IMR-90 (cell line): ENCODE data around the gene LGMN. TPM values are rescaled to one million over a fixed set of nuclear protein-coding genes. Genes with fewer than 3 reads are reported as not detected.

Experiments used
- ATAC-seq: fragments of 200-7000 bp; cut with Tn5 transposase; 2 replicates; pipeline ENCODE4 v1.9.1; 2020; ENCODE audit warnings: low read depth, mild to moderate bottlenecking, moderate library complexity
- BruUV-seq: library from RNA; stranded (reverse); fragments of 400-500 nt; replicated peaks from 2 replicates; lab custom pipeline; 2021; lab: Mats Ljungman, UMichigan
- CTCF ChIA-PET: fragments of 300-600 bp; formaldehyde crosslinking; extraction: SDS; loops from one replicate; lab custom pipeline; 2021; ENCODE audit warnings: antibody characterized with exemption; lab: Yijun Ruan, JAX
- POLR2A ChIA-PET: fragments of 300-600 bp; sonication (Branson Sonifier 250); formaldehyde crosslinking; loops from one replicate; lab custom pipeline; 2022; ENCODE audit warnings: antibody characterized with exemption; ENCODE audit not compliant: unreplicated experiment; lab: Charles Lee
- DNase-seq: peaks from one replicate; pipeline ENCODE4 v3.0.0; 2013
- H2AFZ ChIP-seq: replicated peaks from 2 replicates; pipeline ENCODE3; 2013; ENCODE audit warnings: low read length, mild to moderate bottlenecking; ENCODE audit not compliant: poor library complexity
- H2AK5ac ChIP-seq: 2 replicates; pipeline ENCODE4 v1.6.1; 2013; ENCODE audit warnings: low read depth, low read length, inconsistent platforms
- H2AK9ac ChIP-seq: replicated peaks from 2 replicates; pipeline ENCODE3; 2013; ENCODE audit warnings: mild to moderate bottlenecking, low read depth, low read length, moderate library complexity; ENCODE audit not compliant: poor library complexity
- H2BK120ac ChIP-seq: 2 replicates; pipeline ENCODE4 v1.6.1; 2013; ENCODE audit warnings: low read depth, low read length, inconsistent platforms
- H2BK15ac ChIP-seq: 3 replicates; pipeline ENCODE4 v1.6.1; 2013; ENCODE audit warnings: low read depth, low read length, inconsistent platforms
- H2BK20ac ChIP-seq: 2 replicates; pipeline ENCODE4 v1.6.1; 2013; ENCODE audit warnings: low read depth, mild to moderate bottlenecking, inconsistent platforms, low read length, moderate library complexity
- H2BK5ac ChIP-seq: 2 replicates; pipeline ENCODE4 v1.6.1; 2013; ENCODE audit warnings: mild to moderate bottlenecking, low read depth, low read length, inconsistent platforms; ENCODE audit not compliant: poor library complexity, severe bottlenecking
- H3K14ac ChIP-seq: replicated peaks from 2 replicates; pipeline ENCODE4 v1.6.1; 2013; ENCODE audit warnings: low read depth, low read length, inconsistent platforms
- H3K18ac ChIP-seq: 2 replicates; pipeline ENCODE4 v1.6.1; 2013; ENCODE audit warnings: low read depth, low read length, control low read depth
- H3K23ac ChIP-seq: 2 replicates; pipeline ENCODE4 v1.6.1; 2013; ENCODE audit warnings: low read depth, low read length, inconsistent platforms
- H3K27ac ChIP-seq: 2 replicates; pipeline ENCODE4 v1.5.1; 2013; ENCODE audit warnings: mild to moderate bottlenecking, control low read depth, low read length; ENCODE audit not compliant: insufficient read depth
- H3K27me3 ChIP-seq: 2 replicates; pipeline ENCODE4 v1.6.1; 2013; ENCODE audit warnings: low read length; ENCODE audit not compliant: control insufficient read depth, insufficient read depth
- H3K36me3 ChIP-seq: 2 replicates; pipeline ENCODE4 v1.6.1; 2013; ENCODE audit warnings: low read length, mixed read lengths; ENCODE audit not compliant: control insufficient read depth, insufficient read depth
- H3K4ac ChIP-seq: 2 replicates; pipeline ENCODE4 v1.6.1; 2013; ENCODE audit warnings: low read depth, low read length, inconsistent platforms
- H3K4me1 ChIP-seq: 2 replicates; pipeline ENCODE4 v1.6.1; 2013; ENCODE audit warnings: low read length, mixed read lengths; ENCODE audit not compliant: control insufficient read depth, insufficient read depth
- H3K4me2 ChIP-seq: 2 replicates; pipeline ENCODE4 v1.6.1; 2013; ENCODE audit warnings: low read depth, mild to moderate bottlenecking, control low read depth, low read length, moderate library complexity
- H3K4me3 ChIP-seq: 2 replicates; pipeline ENCODE4 v1.5.1; 2013; ENCODE audit warnings: low read depth, mild to moderate bottlenecking, control low read depth, low read length, moderate library complexity; ENCODE audit not compliant: insufficient read depth
- H3K56ac ChIP-seq: 2 replicates; pipeline ENCODE4 v1.6.1; 2013; ENCODE audit warnings: low read length, inconsistent platforms; ENCODE audit not compliant: insufficient read depth; ENCODE audit errors: extremely low read depth
- H3K79me1 ChIP-seq, 2 experiments: 2 replicates each; pipeline ENCODE4 v1.6.1; 2013; ENCODE audit warnings: low read length in 2 of 2, inconsistent platforms in 1 of 2, low read depth in 1 of 2
- H3K9ac ChIP-seq: 2 replicates; pipeline ENCODE4 v1.6.1; 2013; ENCODE audit warnings: low read depth, low read length, control low read depth
- H3K9me1 ChIP-seq: 2 replicates; pipeline ENCODE4 v1.6.1; 2013; ENCODE audit warnings: low read length, inconsistent platforms; ENCODE audit not compliant: insufficient read depth
- H3K9me3 ChIP-seq: 2 replicates; pipeline ENCODE4 v1.6.1; 2013; ENCODE audit warnings: low read length; ENCODE audit not compliant: control insufficient read depth, insufficient read depth
- H4K20me1 ChIP-seq: 2 replicates; pipeline ENCODE4 v1.6.1; 2013; ENCODE audit warnings: low read length, inconsistent platforms; ENCODE audit not compliant: insufficient read depth
- H4K5ac ChIP-seq: 2 replicates; pipeline ENCODE4 v1.6.1; 2013; ENCODE audit warnings: mild to moderate bottlenecking, low read depth, low read length, control low read depth
- H4K8ac ChIP-seq, 2 experiments: 2 replicates each; pipeline ENCODE4 v1.6.1; 2013; ENCODE audit warnings: low read depth in 2 of 2, low read length in 2 of 2, control low read depth in 1 of 2, inconsistent platforms in 1 of 2
- H4K91ac ChIP-seq: 2 replicates; pipeline ENCODE4 v1.6.1; 2013; ENCODE audit warnings: low read depth, low read length, inconsistent platforms; ENCODE audit not compliant: insufficient read depth
- BHLHE40 ChIP-seq: fragments of 150-350 bp; IDR thresholded peaks from 2 replicates; pipeline ENCODE4 v1.6.1; 2016; ENCODE audit warnings: mild to moderate bottlenecking, low read depth, low read length
- CEBPB ChIP-seq: IDR thresholded peaks from 2 replicates; pipeline ENCODE4 v1.6.1; 2012; ENCODE audit warnings: low read depth, low read length, improper control_type of control experiment
- FOS ChIP-seq: fragments of 150-350 bp; IDR thresholded peaks from 2 replicates; pipeline ENCODE4 v1.6.1; 2016; ENCODE audit warnings: low read depth, low read length
- NFE2L2 ChIP-seq: fragments of 150-350 bp; IDR thresholded peaks from 2 replicates; pipeline ENCODE4 v1.6.1; 2016; ENCODE audit warnings: low read depth, mild to moderate bottlenecking, low read length
- RCOR1 ChIP-seq: IDR thresholded peaks from 2 replicates; pipeline ENCODE4 v1.6.1; 2012; ENCODE audit warnings: mild to moderate bottlenecking, low read length, improper control_type of control experiment; ENCODE audit not compliant: insufficient replicate concordance
- WGBS, 2 experiments: methylation state at CpG; one replicate each; pipeline versions ENCODE4 v1.1.5 to v1.1.7; 2013; ENCODE audit warnings: missing lambda C conversion rate in 2 of 2; ENCODE audit not compliant: insufficient read length in 1 of 2; ENCODE audit errors: extremely low coverage in 2 of 2; 5-methylcytosine and 5-hydroxymethylcytosine counted together
- dilution Hi-C: fragments of 300-500 bp; cut with HindIII; formaldehyde crosslinking; loops from one replicate; pipeline ENCODE4 v1.14.3; 2018; ENCODE audit warnings: low sequenced_read_pairs; ENCODE audit not compliant: unreplicated experiment
- in situ Hi-C: fragments of 300-500 bp; cut with MboI; formaldehyde crosslinking; loops from 3 replicates; pipeline ENCODE4 v1.14.3; 2019; ENCODE audit warnings: low sequenced_read_pairs, inconsistent platforms, mixed read lengths
- intact Hi-C: fragments of 100-400 bp; cut with micrococcal nuclease; formaldehyde crosslinking; loops from 2 replicates; pipeline ENCODE4 v1.10.0; 2022
- polyA plus RNA-seq, 3 experiments: library from polyadenylated mRNA; depleted of rRNA; stranded (reverse); fragments of >200 nt; gene quantifications; 2 replicates each; pipeline ENCODE4 v1.2.3, GENCODE V29; 2012; ENCODE audit warnings: low replicate concordance in 1 of 3
- total RNA-seq: library from RNA; depleted of rRNA; stranded (reverse); fragments of >200 nt; gene quantifications from 2 replicates; pipeline ENCODE4 v1.2.3, GENCODE V29; 2012
- TF ChIP-seq, protein P1 (sequence below): fragments of 150-350 bp; IDR thresholded peaks from 2 replicates; pipeline ENCODE4 v1.6.1; 2017; ENCODE audit warnings: mild to moderate bottlenecking, antibody characterized with exemption, low read length, low read depth
- TF ChIP-seq, protein P2 (sequence below): conservative IDR thresholded peaks from 2 replicates; pipeline ENCODE4 v1.5.1; 2012; ENCODE audit warnings: mild to moderate bottlenecking, low read depth, low read length, improper control_type of control experiment

The LGMN gene
- total and polyA plus RNA-seq, 2 of the 4 experiments (the other 2 are of a cell fraction): 19.2 to 39.3 TPM

DNA sequence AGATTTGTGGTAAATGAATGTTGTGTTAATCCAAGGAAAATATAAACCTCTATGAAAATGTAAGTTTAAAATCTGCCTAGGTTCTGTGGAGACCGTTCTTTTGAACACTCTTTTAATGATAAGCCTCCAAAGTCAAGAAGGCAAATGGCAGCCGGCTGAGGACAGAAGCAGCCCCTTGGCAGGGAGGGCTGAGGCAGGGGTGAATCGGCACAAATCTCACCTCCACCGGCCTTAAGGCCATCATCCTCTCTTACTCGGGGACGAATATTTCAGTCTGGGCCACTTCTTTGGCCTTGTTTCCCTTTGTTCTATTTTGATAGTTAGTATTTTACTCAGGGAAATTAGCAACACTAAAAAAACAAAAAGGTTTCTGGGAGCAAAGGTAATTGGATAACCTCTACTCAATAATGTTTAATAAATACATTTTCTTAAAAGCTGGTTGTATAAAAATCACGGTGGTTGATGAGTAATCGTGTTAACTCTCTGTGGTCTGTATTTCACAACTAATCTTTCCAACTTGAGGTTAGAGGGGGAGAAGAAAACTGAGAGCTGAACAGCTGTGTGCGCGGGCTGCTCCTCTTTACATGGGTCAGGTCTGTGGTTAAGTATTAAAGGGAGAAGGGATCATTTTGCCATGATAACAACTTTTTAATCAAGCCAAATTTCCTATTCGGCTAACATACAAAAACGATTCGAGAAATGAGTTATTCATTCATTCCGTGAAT lies 18.6 kb downstream of the LGMN start:
- TF ChIP-seq, protein P1, sequence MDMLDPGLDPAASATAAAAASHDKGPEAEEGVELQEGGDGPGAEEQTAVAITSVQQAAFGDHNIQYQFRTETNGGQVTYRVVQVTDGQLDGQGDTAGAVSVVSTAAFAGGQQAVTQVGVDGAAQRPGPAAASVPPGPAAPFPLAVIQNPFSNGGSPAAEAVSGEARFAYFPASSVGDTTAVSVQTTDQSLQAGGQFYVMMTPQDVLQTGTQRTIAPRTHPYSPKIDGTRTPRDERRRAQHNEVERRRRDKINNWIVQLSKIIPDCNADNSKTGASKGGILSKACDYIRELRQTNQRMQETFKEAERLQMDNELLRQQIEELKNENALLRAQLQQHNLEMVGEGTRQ: no peak
- peak; percentile 95 for TF ChIP-seq RCOR1
- TF ChIP-seq, protein P2, sequence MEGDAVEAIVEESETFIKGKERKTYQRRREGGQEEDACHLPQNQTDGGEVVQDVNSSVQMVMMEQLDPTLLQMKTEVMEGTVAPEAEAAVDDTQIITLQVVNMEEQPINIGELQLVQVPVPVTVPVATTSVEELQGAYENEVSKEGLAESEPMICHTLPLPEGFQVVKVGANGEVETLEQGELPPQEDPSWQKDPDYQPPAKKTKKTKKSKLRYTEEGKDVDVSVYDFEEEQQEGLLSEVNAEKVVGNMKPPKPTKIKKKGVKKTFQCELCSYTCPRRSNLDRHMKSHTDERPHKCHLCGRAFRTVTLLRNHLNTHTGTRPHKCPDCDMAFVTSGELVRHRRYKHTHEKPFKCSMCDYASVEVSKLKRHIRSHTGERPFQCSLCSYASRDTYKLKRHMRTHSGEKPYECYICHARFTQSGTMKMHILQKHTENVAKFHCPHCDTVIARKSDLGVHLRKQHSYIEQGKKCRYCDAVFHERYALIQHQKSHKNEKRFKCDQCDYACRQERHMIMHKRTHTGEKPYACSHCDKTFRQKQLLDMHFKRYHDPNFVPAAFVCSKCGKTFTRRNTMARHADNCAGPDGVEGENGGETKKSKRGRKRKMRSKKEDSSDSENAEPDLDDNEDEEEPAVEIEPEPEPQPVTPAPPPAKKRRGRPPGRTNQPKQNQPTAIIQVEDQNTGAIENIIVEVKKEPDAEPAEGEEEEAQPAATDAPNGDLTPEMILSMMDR: no peak
- peak; percentile 96 for TF ChIP-seq CEBPB
- TF ChIP-seq BHLHE40: peak; percentile 52
- no peak for TF ChIP-seq NFE2L2
- TF ChIP-seq FOS: peak; percentile 81
- peaks cover 9% of the 10 kb centered on the region for H3K4me1 ChIP-seq
- H3K4me3 ChIP-seq: no peak overlapping the region
- no CpG with 5 or more reads among the region's 14 CpGs for WGBS, 2 experiments
- no peak overlapping the region for H3K23ac ChIP-seq
- in situ Hi-C loops: no loop called here
- ATAC-seq (peak; percentile 85), DNase-seq (peak; percentile 96)
- no peak overlapping the region for H2BK120ac ChIP-seq
- H3K4ac ChIP-seq: no peak overlapping the region
- intact Hi-C loops: no loop called here
- no peak overlapping the region for H4K91ac ChIP-seq
- H3K9ac ChIP-seq: no peak overlapping the region
- CTCF ChIA-PET: no interaction called here
- no peak overlapping the region for H3K18ac ChIP-seq
- no peak overlapping the region for H2AFZ ChIP-seq
- H4K8ac ChIP-seq: no peak overlapping the region
- peaks cover 3% of the 10 kb centered on the region for H3K9me3 ChIP-seq
- no peaks in the 10 kb centered on the region for H3K79me1 ChIP-seq
- peak overlapping the region; percentile 70 for H3K4me2 ChIP-seq
- POLR2A ChIA-PET: no interaction called here
- peaks cover 5% of the 10 kb centered on the region; the same call in 1 of the 2 replicates for H3K36me3 ChIP-seq
- H4K20me1 ChIP-seq: peaks cover 3% of the 10 kb centered on the region; the same call in 1 of the 2 replicates
- no peak overlapping the region for H2BK5ac ChIP-seq
- H3K14ac ChIP-seq: no peak overlapping the region
- no peak overlapping the region for H4K5ac ChIP-seq
- H3K56ac ChIP-seq: no peak overlapping the region
- no peak overlapping the region for H2AK5ac ChIP-seq
- H3K27me3 ChIP-seq: peaks cover 18% of the 10 kb centered on the region
- H2AK9ac ChIP-seq: no peak overlapping the region
- dilution Hi-C loops: no loop called here
- H3K9me1 ChIP-seq: peaks cover 6% of the 10 kb centered on the region; the same call in 1 of the 2 replicates
- H2BK20ac ChIP-seq: no peak overlapping the region
- peak overlapping the region; percentile 71; the same call in 1 of the 2 replicates for H3K27ac ChIP-seq
- BruUV-seq: no TSS peak
- no peak overlapping the region for H2BK15ac ChIP-seq
